Transverse colon (tissue), 4 donors: ENCODE measurements around the gene ALK. TPM values are rescaled to one million over a fixed set of nuclear protein-coding genes. Genes with fewer than 3 reads are reported as not detected.

Source experiments
- DNase-seq: peaks from one replicate; pipeline ENCODE4 v3.0.0-alpha.2; 2019
- H3K27ac ChIP-seq, 4 donors: fragments of 200-600 bp; sonication (generic); 2 replicates each; pipeline ENCODE4 v1.5.1; 2016 to 2018; ENCODE audit warnings: inconsistent platforms in 4 of 4
- H3K27me3 ChIP-seq: fragments of 200-600 bp; sonication (generic); 2 replicates; pipeline ENCODE4 v1.5.1; 2017; ENCODE audit warnings: inconsistent platforms
- H3K36me3 ChIP-seq, 4 donors: fragments of 200-600 bp; sonication (generic); 2 replicates each; pipeline ENCODE4 v1.5.1; 2017 to 2019; ENCODE audit warnings: inconsistent platforms in 4 of 4
- H3K4me1 ChIP-seq, 4 donors: fragments of 200-600 bp; sonication (generic); 2 replicates each; pipeline ENCODE4 v1.5.1; 2017 to 2020; ENCODE audit warnings: inconsistent platforms in 4 of 4
- H3K4me3 ChIP-seq, 4 donors: fragments of 200-600 bp; sonication (generic); 1 replicate in 1 of 4; 2 replicates in 3 of 4; pipeline versions ENCODE4 v1.5.1 to v1.6.1; 2017 to 2019; ENCODE audit warnings: inconsistent platforms in 4 of 4
- H3K9me3 ChIP-seq, 2 donors: fragments of 200-600 bp; sonication (generic); 2 replicates each; pipeline ENCODE4 v1.5.1; 2017 to 2019; ENCODE audit warnings: inconsistent platforms in 2 of 2
- CTCF ChIP-seq, 5 experiments: fragments of 200-600 bp in 3 of 5; fragments of 450-650 bp in 2 of 5; sonication (generic) in 3 of 5; IDR thresholded peaks; 1 replicate in 2 of 5; 2 replicates in 3 of 5; pipeline ENCODE4 v1.5.1; 2016 to 2017; ENCODE audit warnings: antibody characterized with exemption in 5 of 5, inconsistent platforms in 3 of 5, mild to moderate bottlenecking in 2 of 5, moderate library complexity in 1 of 5
- EP300 ChIP-seq: sonication (generic); formaldehyde crosslinking; IDR thresholded peaks from one replicate; pipeline ENCODE4 v1.6.1; 2017; ENCODE audit warnings: antibody characterized with exemption, low read depth
- POLR2A ChIP-seq: fragments of 450-650 bp; IDR thresholded peaks from one replicate; pipeline ENCODE4 v1.6.1; 2016; ENCODE audit warnings: antibody characterized with exemption, mild to moderate bottlenecking, moderate library complexity
- POLR2AphosphoS5 ChIP-seq, 3 donors: sonication (generic); formaldehyde crosslinking; IDR thresholded peaks; one replicate each; pipeline ENCODE4 v1.6.1; 2016; ENCODE audit warnings: antibody characterized with exemption in 3 of 3
- WGBS, 2 donors: methylation state at CpG; one replicate each; pipeline ENCODE4 v1.1.5; 2018; ENCODE audit warnings: low coverage in 1 of 2; 5-methylcytosine and 5-hydroxymethylcytosine counted together
- in situ Hi-C, 4 donors: fragments of 200-750 bp; cut with MboI; loops; one replicate each; pipeline versions ENCODE4 v1.15.0 to v1.15.1; 2017; ENCODE audit warnings: low sequenced_read_pairs in 3 of 4, low pct_ligation_motif_present in 1 of 4, low pct_unique_long_range_greater_than_20kb in 1 of 4
- intact Hi-C: fragments of 100-400 bp; cut with DNase I; formaldehyde crosslinking; loops from one replicate; pipeline ENCODE4 v1.15.1; 2023; ENCODE audit warnings: low total_unique reads
- total RNA-seq, 4 donors: library from RNA; depleted of rRNA; stranded (reverse); fragments of >200 nt; gene quantifications; one replicate each; pipeline ENCODE4 v1.1.0, GENCODE V29; 2016

The ALK gene
- total RNA-seq, 4 donors from 2014 or later: 0.32 to 0.82 TPM; not detected in 2

- H3K27me3 ChIP-seq: no peaks in the 10 kb centered on the region
- no peaks in the 10 kb centered on the region for H3K4me1 ChIP-seq
- in situ Hi-C loops: no loop called here
- no peaks in the 10 kb centered on the region for H3K9me3 ChIP-seq
- DNase-seq: no peak
- H3K27ac ChIP-seq: no peak overlapping the region
- 69 to 77% methylated on average over 6 to 7 of the region's 7 CpGs for WGBS, 2 donors
- intact Hi-C loops: no loop called here
- no peak overlapping the region for H3K4me3 ChIP-seq
- TF ChIP-seq POLR2AphosphoS5 (IDR thresholded peaks at IDR 0.05) (no peak), CTCF (IDR thresholded peaks at IDR 0.05) (no peak), EP300 (no peak), POLR2A (no peak)
- no peaks in the 10 kb centered on the region for H3K36me3 ChIP-seq
Observed at GRCh38 chr2:29782549-29783458, 138.6 kb downstream of the ALK start.

- no peaks in the 10 kb centered on the region for H3K36me3 ChIP-seq
- in situ Hi-C loops: no loop called here
- intact Hi-C loops: no loop called here
- no peaks in the 10 kb centered on the region for H3K9me3 ChIP-seq
- no peaks in the 10 kb centered on the region for H3K27me3 ChIP-seq
- no peak overlapping the region for H3K27ac ChIP-seq
- no peak for TF ChIP-seq EP300
- TF ChIP-seq POLR2AphosphoS5 (IDR thresholded peaks at IDR 0.05): no peak
- no peak for TF ChIP-seq POLR2A
- TF ChIP-seq CTCF (IDR thresholded peaks at IDR 0.05): no peak
- WGBS, 2 donors: 89% methylated on average over 1 of the region's 1 CpG; no CpG with 5 or more reads in 1 of the 2 donors
- no peak for DNase-seq
- no peaks in the 10 kb centered on the region for H3K4me1 ChIP-seq
- no peak overlapping the region for H3K4me3 ChIP-seq
Observed at GRCh38 chr2:29782087-29782486, 139.3 kb downstream of the ALK start.

- TF ChIP-seq POLR2AphosphoS5 (IDR thresholded peaks at IDR 0.05): no peak
- TF ChIP-seq POLR2A: no peak
- TF ChIP-seq EP300: no peak
- no peak for TF ChIP-seq CTCF (IDR thresholded peaks at IDR 0.05)
- WGBS, 2 donors: 76 to 80% methylated on average over 1 of the region's 1 CpG
- intact Hi-C loops (no loop called here), in situ Hi-C loops (no loop called here)
- no peaks in the 10 kb centered on the region for H3K9me3 ChIP-seq
- no peak overlapping the region for H3K4me3 ChIP-seq
- DNase-seq: no peak
- H3K36me3 ChIP-seq: no peaks in the 10 kb centered on the region
- H3K27me3 ChIP-seq: no peaks in the 10 kb centered on the region
- no peak overlapping the region for H3K27ac ChIP-seq
- no peaks in the 10 kb centered on the region for H3K4me1 ChIP-seq
Observed at GRCh38 chr2:29780906-29781305, 140.5 kb downstream of the ALK start.

GRCh38 chr2:29777161-29777560 lies 144.2 kb downstream of the ALK start:
- in situ Hi-C loops (no loop called here), intact Hi-C loops (no loop called here)
- 0 to 49% methylated on average over 1 to 2 of the region's 2 CpGs for WGBS, 2 donors
- H3K27ac ChIP-seq: no peak overlapping the region
- no peaks in the 10 kb centered on the region for H3K9me3 ChIP-seq
- no peak for DNase-seq
- H3K27me3 ChIP-seq: no peaks in the 10 kb centered on the region
- H3K4me3 ChIP-seq: no peak overlapping the region
- no peaks in the 10 kb centered on the region for H3K36me3 ChIP-seq
- no peak for TF ChIP-seq CTCF (IDR thresholded peaks at IDR 0.05)
- no peaks in the 10 kb centered on the region for H3K4me1 ChIP-seq
